Hepatic stellate cell (primary cell): ENCODE measurements around the gene SYTL1.

Source experiments
- DNase-seq: peaks from one replicate; pipeline ENCODE4 v3.0.0; 2011; ENCODE audit warnings: low spot score

SYTL1 gene

GRCh38 chr1:27346991-27347624, 5.3 kb downstream of the SYTL1 start:
- no peak for DNase-seq

GRCh38 chr1:27348861-27349783, 7.3 kb downstream of the SYTL1 start:
- DNase-seq: no peak

GRCh38 chr1:27349784-27350662, 8.2 kb downstream of the SYTL1 start:
- DNase-seq: peak; percentile 92

GRCh38 chr1:27350663-27351540, 9.1 kb downstream of the SYTL1 start:
- DNase-seq: peak; percentile 60

GRCh38 chr1:27351541-27352107, 9.8 kb downstream of the SYTL1 start:
- no peak for DNase-seq

GRCh38 chr1:27353166-27353565, 11.3 kb downstream of the SYTL1 start:
- no peak for DNase-seq

- no peak for DNase-seq
Measured at GRCh38 chr1:27353629-27354028, 11.8 kb downstream of the SYTL1 start.

GRCh38 chr1:27355683-27356082, 13.9 kb downstream of the SYTL1 start:
- DNase-seq: no peak

GRCh38 chr1:27356277-27356618, 14.4 kb downstream of the SYTL1 start:
- no peak for DNase-seq

GRCh38 chr1:27356619-27357280, 14.9 kb downstream of the SYTL1 start:
- no peak for DNase-seq

GRCh38 chr1:27357281-27358037, 15.6 kb downstream of the SYTL1 start:
- peak; percentile 81 for DNase-seq

- no peak for DNase-seq
Measured at GRCh38 chr1:27358038-27358927, 16.5 kb downstream of the SYTL1 start.

- no peak for DNase-seq
Measured at GRCh38 chr1:27358928-27359313, 17.1 kb downstream of the SYTL1 start.

GRCh38 chr1:27359822-27360158, 18.0 kb downstream of the SYTL1 start:
- DNase-seq: no peak

- DNase-seq: no peak
Measured at GRCh38 chr1:27360159-27361043, 18.6 kb downstream of the SYTL1 start.

- no peak for DNase-seq
Measured at GRCh38 chr1:27361044-27361402, 19.2 kb downstream of the SYTL1 start.

GRCh38 chr1:27361553-27361952, 19.7 kb downstream of the SYTL1 start:
- DNase-seq: no peak
